ENCODE data around the gene MICU1.

DNA sequence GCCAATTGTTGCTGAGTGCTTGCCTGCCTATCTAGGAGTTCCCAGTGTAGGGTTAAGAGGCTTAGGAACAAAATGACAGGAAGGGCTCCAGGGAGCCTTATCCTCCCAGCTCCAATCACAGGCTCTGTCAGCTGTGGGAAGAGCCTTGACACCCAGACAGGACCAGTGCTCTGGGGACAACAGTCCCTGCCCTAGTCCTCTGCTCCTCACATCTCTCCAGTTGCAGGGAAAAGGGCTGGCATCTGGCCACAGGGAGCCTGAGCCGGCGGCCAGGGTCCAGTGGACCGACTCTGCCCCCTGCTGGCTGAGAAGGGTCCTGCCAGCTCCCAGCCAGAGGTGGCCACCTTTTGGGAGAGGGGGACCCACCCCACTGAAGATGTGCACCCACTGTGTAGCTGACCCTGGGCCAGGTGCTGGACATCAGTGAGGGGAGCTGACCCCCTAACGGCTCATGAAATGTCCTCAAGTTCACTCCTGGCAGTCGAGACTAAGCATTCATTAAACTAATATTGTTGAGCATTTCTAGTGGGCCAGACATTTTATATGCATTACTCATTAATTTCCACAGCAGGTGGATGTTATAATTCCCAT, 288.7 kb downstream of the MICU1 start:
- no peak for TF ChIP-seq JUN (CRISPR knock-in tag; IDR thresholded peaks at IDR 0.05)
- TF ChIP-seq, protein P1, sequence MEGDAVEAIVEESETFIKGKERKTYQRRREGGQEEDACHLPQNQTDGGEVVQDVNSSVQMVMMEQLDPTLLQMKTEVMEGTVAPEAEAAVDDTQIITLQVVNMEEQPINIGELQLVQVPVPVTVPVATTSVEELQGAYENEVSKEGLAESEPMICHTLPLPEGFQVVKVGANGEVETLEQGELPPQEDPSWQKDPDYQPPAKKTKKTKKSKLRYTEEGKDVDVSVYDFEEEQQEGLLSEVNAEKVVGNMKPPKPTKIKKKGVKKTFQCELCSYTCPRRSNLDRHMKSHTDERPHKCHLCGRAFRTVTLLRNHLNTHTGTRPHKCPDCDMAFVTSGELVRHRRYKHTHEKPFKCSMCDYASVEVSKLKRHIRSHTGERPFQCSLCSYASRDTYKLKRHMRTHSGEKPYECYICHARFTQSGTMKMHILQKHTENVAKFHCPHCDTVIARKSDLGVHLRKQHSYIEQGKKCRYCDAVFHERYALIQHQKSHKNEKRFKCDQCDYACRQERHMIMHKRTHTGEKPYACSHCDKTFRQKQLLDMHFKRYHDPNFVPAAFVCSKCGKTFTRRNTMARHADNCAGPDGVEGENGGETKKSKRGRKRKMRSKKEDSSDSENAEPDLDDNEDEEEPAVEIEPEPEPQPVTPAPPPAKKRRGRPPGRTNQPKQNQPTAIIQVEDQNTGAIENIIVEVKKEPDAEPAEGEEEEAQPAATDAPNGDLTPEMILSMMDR (IDR thresholded peaks at IDR 0.05) = peak; percentile 98
- no peak for TF ChIP-seq ESRRA (CRISPR knock-in tag; IDR thresholded peaks at IDR 0.05; ENCODE audit: borderline replicate concordance)
- TF ChIP-seq NR2C2 (CRISPR knock-in tag; IDR thresholded peaks at IDR 0.05) = no peak
- TF ChIP-seq, protein P2, sequence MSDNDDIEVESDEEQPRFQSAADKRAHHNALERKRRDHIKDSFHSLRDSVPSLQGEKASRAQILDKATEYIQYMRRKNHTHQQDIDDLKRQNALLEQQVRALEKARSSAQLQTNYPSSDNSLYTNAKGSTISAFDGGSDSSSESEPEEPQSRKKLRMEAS (CRISPR knock-in tag; IDR thresholded peaks at IDR 0.05) = no peak
- TF ChIP-seq, protein P3, sequence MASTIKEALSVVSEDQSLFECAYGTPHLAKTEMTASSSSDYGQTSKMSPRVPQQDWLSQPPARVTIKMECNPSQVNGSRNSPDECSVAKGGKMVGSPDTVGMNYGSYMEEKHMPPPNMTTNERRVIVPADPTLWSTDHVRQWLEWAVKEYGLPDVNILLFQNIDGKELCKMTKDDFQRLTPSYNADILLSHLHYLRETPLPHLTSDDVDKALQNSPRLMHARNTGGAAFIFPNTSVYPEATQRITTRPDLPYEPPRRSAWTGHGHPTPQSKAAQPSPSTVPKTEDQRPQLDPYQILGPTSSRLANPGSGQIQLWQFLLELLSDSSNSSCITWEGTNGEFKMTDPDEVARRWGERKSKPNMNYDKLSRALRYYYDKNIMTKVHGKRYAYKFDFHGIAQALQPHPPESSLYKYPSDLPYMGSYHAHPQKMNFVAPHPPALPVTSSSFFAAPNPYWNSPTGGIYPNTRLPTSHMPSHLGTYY (CRISPR knock-in tag; IDR thresholded peaks at IDR 0.05) = no peak
- TF ChIP-seq SP1 (CRISPR knock-in tag; conservative IDR thresholded peaks at IDR 0.05) = no peak
- TF ChIP-seq, protein P4, sequence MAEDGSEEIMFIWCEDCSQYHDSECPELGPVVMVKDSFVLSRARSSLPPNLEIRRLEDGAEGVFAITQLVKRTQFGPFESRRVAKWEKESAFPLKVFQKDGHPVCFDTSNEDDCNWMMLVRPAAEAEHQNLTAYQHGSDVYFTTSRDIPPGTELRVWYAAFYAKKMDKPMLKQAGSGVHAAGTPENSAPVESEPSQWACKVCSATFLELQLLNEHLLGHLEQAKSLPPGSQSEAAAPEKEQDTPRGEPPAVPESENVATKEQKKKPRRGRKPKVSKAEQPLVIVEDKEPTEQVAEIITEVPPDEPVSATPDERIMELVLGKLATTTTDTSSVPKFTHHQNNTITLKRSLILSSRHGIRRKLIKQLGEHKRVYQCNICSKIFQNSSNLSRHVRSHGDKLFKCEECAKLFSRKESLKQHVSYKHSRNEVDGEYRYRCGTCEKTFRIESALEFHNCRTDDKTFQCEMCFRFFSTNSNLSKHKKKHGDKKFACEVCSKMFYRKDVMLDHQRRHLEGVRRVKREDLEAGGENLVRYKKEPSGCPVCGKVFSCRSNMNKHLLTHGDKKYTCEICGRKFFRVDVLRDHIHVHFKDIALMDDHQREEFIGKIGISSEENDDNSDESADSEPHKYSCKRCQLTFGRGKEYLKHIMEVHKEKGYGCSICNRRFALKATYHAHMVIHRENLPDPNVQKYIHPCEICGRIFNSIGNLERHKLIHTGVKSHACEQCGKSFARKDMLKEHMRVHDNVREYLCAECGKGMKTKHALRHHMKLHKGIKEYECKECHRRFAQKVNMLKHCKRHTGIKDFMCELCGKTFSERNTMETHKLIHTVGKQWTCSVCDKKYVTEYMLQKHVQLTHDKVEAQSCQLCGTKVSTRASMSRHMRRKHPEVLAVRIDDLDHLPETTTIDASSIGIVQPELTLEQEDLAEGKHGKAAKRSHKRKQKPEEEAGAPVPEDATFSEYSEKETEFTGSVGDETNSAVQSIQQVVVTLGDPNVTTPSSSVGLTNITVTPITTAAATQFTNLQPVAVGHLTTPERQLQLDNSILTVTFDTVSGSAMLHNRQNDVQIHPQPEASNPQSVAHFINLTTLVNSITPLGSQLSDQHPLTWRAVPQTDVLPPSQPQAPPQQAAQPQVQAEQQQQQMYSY (CRISPR knock-in tag; IDR thresholded peaks at IDR 0.05) = no peak
- no peak for TF ChIP-seq ZNF396 (CRISPR knock-in tag; IDR thresholded peaks at IDR 0.05; ENCODE audit: borderline replicate concordance)
- TF ChIP-seq, protein P5, sequence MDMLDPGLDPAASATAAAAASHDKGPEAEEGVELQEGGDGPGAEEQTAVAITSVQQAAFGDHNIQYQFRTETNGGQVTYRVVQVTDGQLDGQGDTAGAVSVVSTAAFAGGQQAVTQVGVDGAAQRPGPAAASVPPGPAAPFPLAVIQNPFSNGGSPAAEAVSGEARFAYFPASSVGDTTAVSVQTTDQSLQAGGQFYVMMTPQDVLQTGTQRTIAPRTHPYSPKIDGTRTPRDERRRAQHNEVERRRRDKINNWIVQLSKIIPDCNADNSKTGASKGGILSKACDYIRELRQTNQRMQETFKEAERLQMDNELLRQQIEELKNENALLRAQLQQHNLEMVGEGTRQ (CRISPR knock-in tag; IDR thresholded peaks at IDR 0.05) = no peak
